GM12878 (cell line): ENCODE results near the gene FUS.

Source experiments
- CREM ChIP-seq: IDR thresholded peaks from 2 replicates; pipeline ENCODE4 v1.6.1; 2014; ENCODE audit warnings: antibody characterized with exemption, low read depth
- EP300 ChIP-seq, 2 experiments: fragments of 150-350 bp in 1 of 2; IDR thresholded peaks; 2 replicates each; pipeline ENCODE4 v1.6.1; 2011 to 2012; ENCODE audit warnings: low read depth in 2 of 2, low read length in 2 of 2, borderline replicate concordance in 1 of 2, improper control_type of control experiment in 1 of 2, inconsistent platforms in 1 of 2; ENCODE audit not compliant: control insufficient read depth in 1 of 2
- HCFC1 ChIP-seq: fragments of 150-350 bp; IDR thresholded peaks from 2 replicates; pipeline ENCODE4 v1.6.1; 2014; ENCODE audit warnings: low read length
- JUNB ChIP-seq: IDR thresholded peaks from 2 replicates; pipeline ENCODE4 v1.6.1; 2016; ENCODE audit warnings: antibody characterized with exemption, mild to moderate bottlenecking
- KAT2A ChIP-seq: conservative IDR thresholded peaks from 2 replicates; pipeline ENCODE4 v1.6.1; 2011; ENCODE audit warnings: low read depth, low read length; ENCODE audit not compliant: control insufficient read depth
- POLR2AphosphoS5 ChIP-seq: IDR thresholded peaks from 2 replicates; pipeline ENCODE4 v1.6.1; 2011; ENCODE audit warnings: mild to moderate bottlenecking, low read length, inconsistent platforms
- RAD21 ChIP-seq: IDR thresholded peaks from 2 replicates; pipeline ENCODE4 v1.6.1; 2011; ENCODE audit warnings: mild to moderate bottlenecking, low read depth, low read length, moderate library complexity; ENCODE audit not compliant: insufficient read depth
- SMARCA5 ChIP-seq: fragments of 450-650 bp; IDR thresholded peaks from 2 replicates; pipeline ENCODE4 v1.6.1; 2017; ENCODE audit warnings: mild to moderate bottlenecking
- SP1 ChIP-seq: IDR thresholded peaks from one replicate; pipeline ENCODE4 v1.6.1; 2011; ENCODE audit warnings: low read depth, low read length
- TF ChIP-seq, protein P1 (sequence below): fragments of 450-650 bp; IDR thresholded peaks from 2 replicates; pipeline ENCODE4 v1.6.1; 2016; ENCODE audit warnings: mild to moderate bottlenecking
- TF ChIP-seq, protein P2 (sequence below), 3 experiments: IDR thresholded peaks in 2 of 3; conservative IDR thresholded peaks in 1 of 3; 2 replicates each; pipeline ENCODE4 v1.5.1; 2011; ENCODE audit warnings: low read depth in 3 of 3, low read length in 3 of 3, mild to moderate bottlenecking in 3 of 3, control low read depth in 2 of 3, moderate library complexity in 2 of 3, inconsistent platforms in 1 of 3, mixed read lengths in 1 of 3; ENCODE audit not compliant: control insufficient read depth in 2 of 3, insufficient read depth in 1 of 3; ENCODE audit errors: extremely low read depth in 1 of 3
- TF ChIP-seq, protein P3 (sequence below): IDR thresholded peaks from 2 replicates; pipeline ENCODE4 v1.6.1; 2011; ENCODE audit warnings: borderline replicate concordance, low read depth, mild to moderate bottlenecking, moderate library complexity, mixed read lengths, low read length; ENCODE audit not compliant: insufficient read depth; ENCODE audit errors: extremely low read length

DNA sequence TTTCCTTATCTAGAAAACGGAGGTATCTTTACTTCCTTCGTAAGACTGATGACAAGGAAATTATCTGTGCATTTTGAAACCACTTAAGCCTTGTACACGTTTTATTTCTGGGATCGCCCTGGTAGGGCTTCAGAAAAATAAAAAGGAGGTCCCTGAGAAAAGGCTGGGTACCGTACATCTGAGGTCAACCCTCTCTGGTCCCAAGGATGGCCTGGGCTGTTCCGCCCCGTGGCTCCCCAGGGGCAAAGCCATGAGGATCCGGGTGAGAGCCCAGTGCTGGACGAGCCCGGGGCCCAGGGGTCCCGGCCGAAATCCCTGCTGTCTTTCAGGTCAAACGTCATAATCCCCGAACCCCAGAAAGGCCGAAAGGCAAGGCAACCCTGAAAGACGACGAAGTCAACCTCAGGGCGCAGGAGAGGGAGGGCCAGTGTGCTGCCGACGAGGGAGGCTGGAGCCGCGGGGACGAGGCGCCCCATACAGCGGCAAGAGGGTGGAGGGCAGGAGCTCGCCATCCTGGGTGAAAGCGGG lies 656 bp upstream of the FUS start:
- TF ChIP-seq, protein P1, sequence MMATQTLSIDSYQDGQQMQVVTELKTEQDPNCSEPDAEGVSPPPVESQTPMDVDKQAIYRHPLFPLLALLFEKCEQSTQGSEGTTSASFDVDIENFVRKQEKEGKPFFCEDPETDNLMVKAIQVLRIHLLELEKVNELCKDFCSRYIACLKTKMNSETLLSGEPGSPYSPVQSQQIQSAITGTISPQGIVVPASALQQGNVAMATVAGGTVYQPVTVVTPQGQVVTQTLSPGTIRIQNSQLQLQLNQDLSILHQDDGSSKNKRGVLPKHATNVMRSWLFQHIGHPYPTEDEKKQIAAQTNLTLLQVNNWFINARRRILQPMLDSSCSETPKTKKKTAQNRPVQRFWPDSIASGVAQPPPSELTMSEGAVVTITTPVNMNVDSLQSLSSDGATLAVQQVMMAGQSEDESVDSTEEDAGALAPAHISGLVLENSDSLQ: peak; percentile 17; the same call in 1 of the 2 replicates
- TF ChIP-seq EP300 (IDR thresholded peaks at IDR 0.05; ENCODE audit: borderline replicate concordance in 1 of 2, control insufficient read depth in 1 of 2, low read depth in 2 of 2, low read length in 2 of 2) (no peak), SP1 (no peak), CREM (no peak), POLR2AphosphoS5 (no peak), HCFC1 (no peak), SMARCA5 (no peak; the same call in 1 of the 2 replicates), JUNB (no peak), RAD21 (no peak), KAT2A (no peak)
- TF ChIP-seq, protein P2, sequence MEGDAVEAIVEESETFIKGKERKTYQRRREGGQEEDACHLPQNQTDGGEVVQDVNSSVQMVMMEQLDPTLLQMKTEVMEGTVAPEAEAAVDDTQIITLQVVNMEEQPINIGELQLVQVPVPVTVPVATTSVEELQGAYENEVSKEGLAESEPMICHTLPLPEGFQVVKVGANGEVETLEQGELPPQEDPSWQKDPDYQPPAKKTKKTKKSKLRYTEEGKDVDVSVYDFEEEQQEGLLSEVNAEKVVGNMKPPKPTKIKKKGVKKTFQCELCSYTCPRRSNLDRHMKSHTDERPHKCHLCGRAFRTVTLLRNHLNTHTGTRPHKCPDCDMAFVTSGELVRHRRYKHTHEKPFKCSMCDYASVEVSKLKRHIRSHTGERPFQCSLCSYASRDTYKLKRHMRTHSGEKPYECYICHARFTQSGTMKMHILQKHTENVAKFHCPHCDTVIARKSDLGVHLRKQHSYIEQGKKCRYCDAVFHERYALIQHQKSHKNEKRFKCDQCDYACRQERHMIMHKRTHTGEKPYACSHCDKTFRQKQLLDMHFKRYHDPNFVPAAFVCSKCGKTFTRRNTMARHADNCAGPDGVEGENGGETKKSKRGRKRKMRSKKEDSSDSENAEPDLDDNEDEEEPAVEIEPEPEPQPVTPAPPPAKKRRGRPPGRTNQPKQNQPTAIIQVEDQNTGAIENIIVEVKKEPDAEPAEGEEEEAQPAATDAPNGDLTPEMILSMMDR (IDR thresholded peaks at IDR 0.05 in 2 of 3, conservative IDR thresholded peaks at IDR 0.05 in 1 of 3; ENCODE audit: control insufficient read depth in 2 of 3, extremely low read depth in 1 of 3, insufficient read depth in 1 of 3, low read depth in 3 of 3, low read length in 3 of 3): no peak
- TF ChIP-seq, protein P3, sequence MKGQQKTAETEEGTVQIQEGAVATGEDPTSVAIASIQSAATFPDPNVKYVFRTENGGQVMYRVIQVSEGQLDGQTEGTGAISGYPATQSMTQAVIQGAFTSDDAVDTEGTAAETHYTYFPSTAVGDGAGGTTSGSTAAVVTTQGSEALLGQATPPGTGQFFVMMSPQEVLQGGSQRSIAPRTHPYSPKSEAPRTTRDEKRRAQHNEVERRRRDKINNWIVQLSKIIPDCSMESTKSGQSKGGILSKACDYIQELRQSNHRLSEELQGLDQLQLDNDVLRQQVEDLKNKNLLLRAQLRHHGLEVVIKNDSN: no peak
